Ishikawa (cell line): ENCODE data around the gene FIP1L1.
A peak's percentile ranks its signal among the peaks of the same experiment; 100 is the strongest.

Experiments
- CEBPB ChIP-seq: IDR thresholded peaks from 2 replicates; pipeline ENCODE4 v1.6.1; 2012
- CREB1 ChIP-seq: IDR thresholded peaks from 2 replicates; pipeline ENCODE4 v1.6.1; 2012; ENCODE audit warnings: low read depth
- EGR1 ChIP-seq: IDR thresholded peaks from 2 replicates; pipeline ENCODE4 v1.6.1; 2012
- EP300 ChIP-seq: IDR thresholded peaks from 2 replicates; pipeline ENCODE4 v1.6.1; 2012; ENCODE audit warnings: borderline replicate concordance
- FOXM1 ChIP-seq: IDR thresholded peaks from 2 replicates; pipeline ENCODE4 v1.6.1; 2012; ENCODE audit warnings: low read depth, borderline replicate concordance
- NFIC ChIP-seq: IDR thresholded peaks from 2 replicates; pipeline ENCODE4 v1.6.1; 2012
- RAD21 ChIP-seq: IDR thresholded peaks from 2 replicates; pipeline ENCODE4 v1.6.1; 2012; ENCODE audit warnings: low read depth
- TAF1 ChIP-seq: IDR thresholded peaks from 2 replicates; pipeline ENCODE4 v1.6.1; 2012; ENCODE audit warnings: low read depth, mild to moderate bottlenecking
- TCF12 ChIP-seq: IDR thresholded peaks from 2 replicates; pipeline ENCODE4 v1.6.1; 2012; ENCODE audit warnings: low read depth
- TEAD4 ChIP-seq: IDR thresholded peaks from 2 replicates; pipeline ENCODE4 v1.6.1; 2012
- USF1 ChIP-seq: IDR thresholded peaks from 2 replicates; pipeline ENCODE4 v1.6.1; 2012
- YY1 ChIP-seq: IDR thresholded peaks from 2 replicates; pipeline ENCODE4 v1.6.1; 2012; ENCODE audit warnings: low read depth
- ZBTB7A ChIP-seq: IDR thresholded peaks from 2 replicates; pipeline ENCODE4 v1.6.1; 2012; ENCODE audit warnings: low read depth
- TF ChIP-seq, protein P1 (sequence below): IDR thresholded peaks from 2 replicates; pipeline ENCODE4 v1.6.1; 2012
- TF ChIP-seq, protein P2 (sequence below): IDR thresholded peaks from 2 replicates; pipeline ENCODE4 v1.6.1; 2012; ENCODE audit warnings: low read depth, mild to moderate bottlenecking

The FIP1L1 gene

GRCh38 chr4:53461244-53461643 lies 83.8 kb downstream of the FIP1L1 start:
- TF ChIP-seq EP300 (peak; percentile 65; the same call in 1 of the 2 replicates), CEBPB (0 out of 2 replicates have a peak, but pooled peaks have one; percentile 2), TCF12 (peak; percentile 37; the same call in 1 of the 2 replicates), TAF1 (no peak), TEAD4 (0 out of 2 replicates have a peak, but pooled peaks have one; percentile 32)
- TF ChIP-seq, protein P1, sequence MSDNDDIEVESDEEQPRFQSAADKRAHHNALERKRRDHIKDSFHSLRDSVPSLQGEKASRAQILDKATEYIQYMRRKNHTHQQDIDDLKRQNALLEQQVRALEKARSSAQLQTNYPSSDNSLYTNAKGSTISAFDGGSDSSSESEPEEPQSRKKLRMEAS, result no peak
- TF ChIP-seq, protein P2, sequence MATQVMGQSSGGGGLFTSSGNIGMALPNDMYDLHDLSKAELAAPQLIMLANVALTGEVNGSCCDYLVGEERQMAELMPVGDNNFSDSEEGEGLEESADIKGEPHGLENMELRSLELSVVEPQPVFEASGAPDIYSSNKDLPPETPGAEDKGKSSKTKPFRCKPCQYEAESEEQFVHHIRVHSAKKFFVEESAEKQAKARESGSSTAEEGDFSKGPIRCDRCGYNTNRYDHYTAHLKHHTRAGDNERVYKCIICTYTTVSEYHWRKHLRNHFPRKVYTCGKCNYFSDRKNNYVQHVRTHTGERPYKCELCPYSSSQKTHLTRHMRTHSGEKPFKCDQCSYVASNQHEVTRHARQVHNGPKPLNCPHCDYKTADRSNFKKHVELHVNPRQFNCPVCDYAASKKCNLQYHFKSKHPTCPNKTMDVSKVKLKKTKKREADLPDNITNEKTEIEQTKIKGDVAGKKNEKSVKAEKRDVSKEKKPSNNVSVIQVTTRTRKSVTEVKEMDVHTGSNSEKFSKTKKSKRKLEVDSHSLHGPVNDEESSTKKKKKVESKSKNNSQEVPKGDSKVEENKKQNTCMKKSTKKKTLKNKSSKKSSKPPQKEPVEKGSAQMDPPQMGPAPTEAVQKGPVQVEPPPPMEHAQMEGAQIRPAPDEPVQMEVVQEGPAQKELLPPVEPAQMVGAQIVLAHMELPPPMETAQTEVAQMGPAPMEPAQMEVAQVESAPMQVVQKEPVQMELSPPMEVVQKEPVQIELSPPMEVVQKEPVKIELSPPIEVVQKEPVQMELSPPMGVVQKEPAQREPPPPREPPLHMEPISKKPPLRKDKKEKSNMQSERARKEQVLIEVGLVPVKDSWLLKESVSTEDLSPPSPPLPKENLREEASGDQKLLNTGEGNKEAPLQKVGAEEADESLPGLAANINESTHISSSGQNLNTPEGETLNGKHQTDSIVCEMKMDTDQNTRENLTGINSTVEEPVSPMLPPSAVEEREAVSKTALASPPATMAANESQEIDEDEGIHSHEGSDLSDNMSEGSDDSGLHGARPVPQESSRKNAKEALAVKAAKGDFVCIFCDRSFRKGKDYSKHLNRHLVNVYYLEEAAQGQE, result no peak

- TF ChIP-seq RAD21 (no peak), YY1 (no peak), CREB1 (no peak), FOXM1 (no peak), ZBTB7A (no peak), USF1 (no peak), EP300 (no peak), NFIC (no peak), TEAD4 (no peak)
- TF ChIP-seq, protein P1, result no peak
- TF ChIP-seq, protein P2, result no peak
Observed at GRCh38 chr4:53463340-53463739, 85.9 kb downstream of the FIP1L1 start.

- no peak for TF ChIP-seq EGR1
- no peak for TF ChIP-seq TAF1
- TF ChIP-seq, protein P2, result no peak
- no peak for TF ChIP-seq TEAD4
- no peak for TF ChIP-seq CREB1
- TF ChIP-seq FOXM1, result no peak
- TF ChIP-seq RAD21, result no peak
- no peak for TF ChIP-seq NFIC
- TF ChIP-seq EP300, result no peak
- TF ChIP-seq USF1, result no peak
- TF ChIP-seq CEBPB, result no peak
- TF ChIP-seq, protein P1, result no peak
- no peak for TF ChIP-seq ZBTB7A
Observed at GRCh38 chr4:53465281-53465680, 87.8 kb downstream of the FIP1L1 start.

- TF ChIP-seq USF1, result no peak
- TF ChIP-seq ZBTB7A, result no peak
- no peak for TF ChIP-seq YY1
- TF ChIP-seq EP300, result no peak
- TF ChIP-seq TAF1, result no peak
- TF ChIP-seq, protein P1, result no peak
- TF ChIP-seq RAD21, result no peak
- no peak for TF ChIP-seq CREB1
- TF ChIP-seq, protein P2, result no peak
- no peak for TF ChIP-seq NFIC
- TF ChIP-seq EGR1, result no peak
- TF ChIP-seq CEBPB, result no peak
- TF ChIP-seq FOXM1, result no peak
- no peak for TF ChIP-seq TCF12
- no peak for TF ChIP-seq TEAD4
Observed at GRCh38 chr4:53465891-53466290, 88.5 kb downstream of the FIP1L1 start.
